SU-DHL-6 (cell line): Measurements from ENCODE around the gene FGFR2.

Experiments used
- H2AFZ ChIP-seq: fragments of 200-600 bp; sonication (generic); 2 replicates; pipeline ENCODE4 v1.6.1; 2014; ENCODE audit warnings: low read depth, mild to moderate bottlenecking, moderate library complexity, mixed read lengths, antibody characterized with exemption, low read length; ENCODE audit not compliant: severe bottlenecking
- H3F3A ChIP-seq: fragments of 200-600 bp; shearing (Covaris generic); 2 replicates; pipeline ENCODE4 v1.6.0; 2016; ENCODE audit warnings: antibody characterized with exemption, mild to moderate bottlenecking; ENCODE audit not compliant: insufficient read depth
- H3K27ac ChIP-seq: fragments of 200-600 bp; sonication (generic); 2 replicates; pipeline ENCODE4 v1.5.1; 2016; ENCODE audit warnings: low read depth, mild to moderate bottlenecking, low read length, moderate library complexity, mixed read lengths
- H3K27me3 ChIP-seq: fragments of 200-600 bp; sonication (generic), shearing (Covaris generic); 2 replicates; pipeline ENCODE4 v1.6.0; 2014; ENCODE audit warnings: mild to moderate bottlenecking, low read length
- H3K36me3 ChIP-seq: fragments of 200-600 bp; sonication (generic); 2 replicates; pipeline ENCODE4 v1.6.1; 2014; ENCODE audit warnings: mild to moderate bottlenecking, low read length, mixed read lengths
- H3K4me2 ChIP-seq: fragments of 300-600, 200-600 bp; shearing (Covaris generic), sonication (generic); 2 replicates; pipeline ENCODE4 v1.6.0; 2014; ENCODE audit warnings: low read length, low read depth, mild to moderate bottlenecking; ENCODE audit not compliant: poor library complexity, severe bottlenecking
- H3K4me3 ChIP-seq: fragments of 200-600 bp; sonication (generic); 2 replicates; pipeline ENCODE4 v1.5.1; 2014; ENCODE audit warnings: antibody characterized with exemption, low read length, mild to moderate bottlenecking, mixed read lengths; ENCODE audit not compliant: insufficient read depth, poor library complexity, severe bottlenecking
- H3K79me2 ChIP-seq: fragments of 200-600 bp; sonication (generic); 2 replicates; pipeline ENCODE4 v1.6.1; 2014; ENCODE audit warnings: mild to moderate bottlenecking, low read length, moderate library complexity; ENCODE audit not compliant: insufficient read depth
- H3K9ac ChIP-seq: fragments of 200-600 bp; sonication (generic); 2 replicates; pipeline ENCODE4 v1.7.0; 2014; ENCODE audit warnings: mild to moderate bottlenecking, low read length
- H3K9me2 ChIP-seq: fragments of 200-600 bp; sonication (generic); replicated peaks from 2 replicates; pipeline ENCODE4 v1.6.1; 2014; ENCODE audit warnings: low read length; ENCODE audit not compliant: insufficient read depth
- H3K9me3 ChIP-seq: fragments of 200-600 bp; sonication (generic); 2 replicates; pipeline ENCODE4 v1.6.1; 2014; ENCODE audit warnings: low read length, mixed read lengths; ENCODE audit not compliant: insufficient read depth
- H4K20me1 ChIP-seq: fragments of 200-600 bp; sonication (generic); 2 replicates; pipeline ENCODE4 v1.6.1; 2014; ENCODE audit warnings: low read depth, mild to moderate bottlenecking, antibody characterized with exemption, low read length, moderate library complexity, mixed read lengths
- EZH2phosphoT487 ChIP-seq: fragments of 200-600 bp; sonication (generic), shearing (Covaris generic); conservative IDR thresholded peaks from 2 replicates; pipeline ENCODE4 v1.6.1; 2018; ENCODE audit warnings: mild to moderate bottlenecking, antibody characterized with exemption, low read length, moderate library complexity, mixed read lengths
- TF ChIP-seq, protein P1 (sequence below): fragments of 200-600 bp; sonication (generic); IDR thresholded peaks from one replicate; pipeline ENCODE4 v1.5.1; 2017; ENCODE audit warnings: antibody characterized with exemption, mild to moderate bottlenecking, low read length, moderate library complexity; ENCODE audit not compliant: insufficient read depth, poor library complexity, severe bottlenecking

The FGFR2 gene

GRCh38 chr10:121627876-121628581, 29.8 kb upstream of the FGFR2 start:
- Histone ChIP-seq H3K9ac (no peak overlapping the region), H3K9me2 (no peaks in the 10 kb centered on the region), H4K20me1 (no peaks in the 10 kb centered on the region), H3K36me3 (no peaks in the 10 kb centered on the region), H3F3A (no peaks in the 10 kb centered on the region), H3K4me2 (no peak overlapping the region), H3K27ac (no peak overlapping the region), H3K27me3 (no peaks in the 10 kb centered on the region), H3K4me3 (no peak overlapping the region), H3K9me3 (no peaks in the 10 kb centered on the region), H2AFZ (no peak overlapping the region), H3K79me2 (no peaks in the 10 kb centered on the region)
- TF ChIP-seq, protein P1, sequence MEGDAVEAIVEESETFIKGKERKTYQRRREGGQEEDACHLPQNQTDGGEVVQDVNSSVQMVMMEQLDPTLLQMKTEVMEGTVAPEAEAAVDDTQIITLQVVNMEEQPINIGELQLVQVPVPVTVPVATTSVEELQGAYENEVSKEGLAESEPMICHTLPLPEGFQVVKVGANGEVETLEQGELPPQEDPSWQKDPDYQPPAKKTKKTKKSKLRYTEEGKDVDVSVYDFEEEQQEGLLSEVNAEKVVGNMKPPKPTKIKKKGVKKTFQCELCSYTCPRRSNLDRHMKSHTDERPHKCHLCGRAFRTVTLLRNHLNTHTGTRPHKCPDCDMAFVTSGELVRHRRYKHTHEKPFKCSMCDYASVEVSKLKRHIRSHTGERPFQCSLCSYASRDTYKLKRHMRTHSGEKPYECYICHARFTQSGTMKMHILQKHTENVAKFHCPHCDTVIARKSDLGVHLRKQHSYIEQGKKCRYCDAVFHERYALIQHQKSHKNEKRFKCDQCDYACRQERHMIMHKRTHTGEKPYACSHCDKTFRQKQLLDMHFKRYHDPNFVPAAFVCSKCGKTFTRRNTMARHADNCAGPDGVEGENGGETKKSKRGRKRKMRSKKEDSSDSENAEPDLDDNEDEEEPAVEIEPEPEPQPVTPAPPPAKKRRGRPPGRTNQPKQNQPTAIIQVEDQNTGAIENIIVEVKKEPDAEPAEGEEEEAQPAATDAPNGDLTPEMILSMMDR = no peak
- no peak for TF ChIP-seq EZH2phosphoT487

GRCh38 chr10:121624836-121625486, 26.7 kb upstream of the FGFR2 start:
- Histone ChIP-seq H3F3A (no peaks in the 10 kb centered on the region), H3K9me2 (no peaks in the 10 kb centered on the region), H3K4me3 (no peak overlapping the region), H2AFZ (no peak overlapping the region), H3K9me3 (no peaks in the 10 kb centered on the region), H3K27me3 (no peaks in the 10 kb centered on the region), H4K20me1 (no peaks in the 10 kb centered on the region), H3K4me2 (no peak overlapping the region), H3K9ac (no peak overlapping the region), H3K36me3 (no peaks in the 10 kb centered on the region), H3K27ac (no peak overlapping the region), H3K79me2 (no peaks in the 10 kb centered on the region)
- TF ChIP-seq EZH2phosphoT487 = no peak
- TF ChIP-seq, protein P1 = no peak

- Histone ChIP-seq H3K9ac (no peak overlapping the region), H2AFZ (no peak overlapping the region), H3K79me2 (no peaks in the 10 kb centered on the region), H3K36me3 (no peaks in the 10 kb centered on the region), H3K4me2 (no peak overlapping the region), H3K9me3 (no peaks in the 10 kb centered on the region), H3K27ac (no peak overlapping the region), H4K20me1 (no peaks in the 10 kb centered on the region), H3F3A (no peaks in the 10 kb centered on the region), H3K27me3 (no peaks in the 10 kb centered on the region), H3K4me3 (no peak overlapping the region), H3K9me2 (no peaks in the 10 kb centered on the region)
- no peak for TF ChIP-seq EZH2phosphoT487
- TF ChIP-seq, protein P1 = no peak
Measured at GRCh38 chr10:121618906-121619305, 20.7 kb upstream of the FGFR2 start.
